Activated CD4-positive, alpha-beta memory T cell treated with anti-CD3 and anti-CD28 coated beads, Interleukin-2, amount 10 ng/mL, durations not matched to agents 7 days and 5 days (primary cell): ENCODE results near the gene ALK. TPM values are rescaled to one million over a fixed set of nuclear protein-coding genes. Genes with fewer than 3 reads are reported as not detected.

Experiments
- CTCF ChIA-PET: fragments of 350-600 bp; sonication (Branson Sonifier 250); formaldehyde crosslinking; loops from one replicate; lab custom pipeline; 2021; ENCODE audit warnings: antibody characterized with exemption, inconsistent platforms; lab: Charles Lee
- POLR2A ChIA-PET: fragments of 350-600 bp; sonication (Branson Sonifier 250); formaldehyde crosslinking; loops from one replicate; lab custom pipeline; 2021; ENCODE audit warnings: antibody characterized with exemption; lab: Charles Lee
- DNase-seq: peaks from one replicate; pipeline ENCODE4 v3.0.0-alpha.2; 2020
- H3K27ac Mint-ChIP-seq: one replicate; pipeline ENCODE4 v1.8.0; 2021; ENCODE audit warnings: mild to moderate bottlenecking, mixed read lengths
- H3K27me3 Mint-ChIP-seq: one replicate; pipeline ENCODE4 v1.8.0; 2021; ENCODE audit warnings: mixed read lengths
- H3K36me3 Mint-ChIP-seq: one replicate; pipeline ENCODE4 v1.8.0; 2021; ENCODE audit warnings: low read depth, mixed read lengths
- H3K4me1 Mint-ChIP-seq: one replicate; pipeline ENCODE4 v1.8.0; 2021; ENCODE audit warnings: mixed read lengths
- H3K4me3 Mint-ChIP-seq: one replicate; pipeline ENCODE4 v1.8.0; 2021; ENCODE audit warnings: mild to moderate bottlenecking, mixed read lengths
- H3K9me3 Mint-ChIP-seq: one replicate; pipeline ENCODE4 v1.8.0; 2021; ENCODE audit warnings: mixed read lengths
- total RNA-seq, 2 experiments: library from RNA; stranded (reverse); gene quantifications; one replicate each; pipeline ENCODE4 v1.2.3, GENCODE V29; 2021

ALK gene
- total RNA-seq, 2 experiments from 2014 or later, result not detected

DNA sequence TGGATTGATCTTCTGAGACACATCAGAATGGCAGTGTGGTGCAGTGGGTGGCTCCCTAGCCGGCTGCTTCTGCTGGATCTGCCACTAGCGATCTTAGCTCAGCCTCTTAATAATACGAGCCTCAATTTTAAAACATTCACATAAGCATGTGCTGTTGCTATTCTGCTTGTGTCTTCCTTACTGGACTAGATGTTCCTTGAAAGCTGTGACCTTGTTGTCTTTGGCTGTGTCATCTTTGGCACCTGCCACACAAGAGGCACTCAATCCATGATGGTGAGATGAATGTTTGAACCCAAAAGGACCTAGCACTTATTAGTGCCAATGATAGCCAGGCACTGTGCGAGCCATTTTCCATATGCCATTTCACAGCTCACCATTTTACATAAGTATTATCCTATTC, 393.0 kb downstream of the ALK start:
- peaks cover 7% of the 10 kb centered on the region for H3K4me1 Mint-ChIP-seq
- no peaks in the 10 kb centered on the region for H3K9me3 Mint-ChIP-seq
- no peaks in the 10 kb centered on the region for H3K36me3 Mint-ChIP-seq
- CTCF ChIA-PET, result no interaction called here
- H3K27me3 Mint-ChIP-seq, result peaks cover 16% of the 10 kb centered on the region
- H3K4me3 Mint-ChIP-seq, result no peak overlapping the region
- POLR2A ChIA-PET, result no interaction called here
- no peak for DNase-seq
- H3K27ac Mint-ChIP-seq, result no peak overlapping the region

- H3K9me3 Mint-ChIP-seq, result no peaks in the 10 kb centered on the region
- no peak overlapping the region for H3K27ac Mint-ChIP-seq
- no peak overlapping the region for H3K4me3 Mint-ChIP-seq
- CTCF ChIA-PET, result no interaction called here
- no peaks in the 10 kb centered on the region for H3K36me3 Mint-ChIP-seq
- H3K27me3 Mint-ChIP-seq, result peaks cover 14% of the 10 kb centered on the region
- POLR2A ChIA-PET, result no interaction called here
- peaks cover 7% of the 10 kb centered on the region for H3K4me1 Mint-ChIP-seq
- no peak for DNase-seq
Measured at GRCh38 chr2:29527947-29528346, 393.4 kb downstream of the ALK start.

DNA sequence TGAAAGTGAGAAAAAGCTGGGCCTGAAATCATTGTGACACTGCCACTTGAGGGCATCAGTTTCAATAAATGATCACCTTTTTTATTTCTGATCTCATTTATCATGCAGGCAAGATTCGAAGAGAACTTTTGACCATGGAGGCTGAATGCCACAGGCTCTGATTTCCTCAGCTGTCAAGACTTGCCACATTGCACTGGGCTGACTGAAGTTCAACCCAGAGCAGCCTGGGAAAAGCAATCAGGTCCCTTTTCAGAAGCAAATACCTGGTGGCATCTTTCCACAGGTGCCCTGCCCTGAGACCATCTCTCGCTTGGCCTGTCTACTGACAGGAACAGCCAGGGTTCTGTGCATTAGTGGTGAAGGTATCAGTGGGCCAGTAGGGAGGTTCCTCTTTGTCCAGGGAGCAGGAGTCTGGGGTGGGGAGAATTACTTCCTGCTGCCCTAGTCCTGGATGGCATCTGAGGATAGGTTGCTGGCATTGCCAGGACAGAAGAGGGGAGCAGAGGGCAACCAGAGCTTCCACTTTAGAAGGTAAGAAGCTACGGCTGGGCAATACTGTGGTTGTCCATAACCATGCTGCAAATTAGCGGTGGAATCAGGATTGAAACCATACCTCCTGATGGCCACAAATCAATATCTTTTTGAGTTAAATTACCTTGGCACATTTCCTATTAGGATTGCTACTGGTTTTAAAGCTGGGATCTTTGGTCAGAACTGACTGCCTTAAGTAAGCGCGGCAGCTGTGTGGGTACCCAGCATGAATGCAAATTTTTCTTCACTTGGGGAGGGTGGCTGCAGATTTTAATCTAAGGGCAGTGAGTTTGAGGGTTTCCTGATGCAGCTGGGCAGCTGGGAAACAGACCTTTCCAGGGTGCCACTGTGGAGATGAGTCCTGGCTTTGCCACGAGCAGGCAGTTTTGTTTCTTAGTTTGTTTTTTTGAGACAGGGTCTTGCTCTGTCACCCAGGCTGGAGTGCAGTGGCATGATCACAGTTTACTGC, 394.5 kb downstream of the ALK start:
- Mint-ChIP-seq H3K27me3 (peaks cover 8% of the 10 kb centered on the region), H3K36me3 (no peaks in the 10 kb centered on the region), H3K4me1 (peaks cover 7% of the 10 kb centered on the region), H3K9me3 (no peaks in the 10 kb centered on the region), H3K4me3 (no peak overlapping the region), H3K27ac (no peak overlapping the region)
- CTCF ChIA-PET, result no interaction called here
- no peak for DNase-seq
- POLR2A ChIA-PET, result no interaction called here

- H3K36me3 Mint-ChIP-seq, result no peaks in the 10 kb centered on the region
- no peak for DNase-seq
- ChIA-PET POLR2A (no interaction called here), CTCF (no interaction called here)
- H3K9me3 Mint-ChIP-seq, result no peaks in the 10 kb centered on the region
- no peak overlapping the region for H3K4me3 Mint-ChIP-seq
- H3K27ac Mint-ChIP-seq, result no peak overlapping the region
- peaks cover 3% of the 10 kb centered on the region for H3K27me3 Mint-ChIP-seq
- peaks cover 7% of the 10 kb centered on the region for H3K4me1 Mint-ChIP-seq
Measured at GRCh38 chr2:29525921-29526320, 395.5 kb downstream of the ALK start.

DNA sequence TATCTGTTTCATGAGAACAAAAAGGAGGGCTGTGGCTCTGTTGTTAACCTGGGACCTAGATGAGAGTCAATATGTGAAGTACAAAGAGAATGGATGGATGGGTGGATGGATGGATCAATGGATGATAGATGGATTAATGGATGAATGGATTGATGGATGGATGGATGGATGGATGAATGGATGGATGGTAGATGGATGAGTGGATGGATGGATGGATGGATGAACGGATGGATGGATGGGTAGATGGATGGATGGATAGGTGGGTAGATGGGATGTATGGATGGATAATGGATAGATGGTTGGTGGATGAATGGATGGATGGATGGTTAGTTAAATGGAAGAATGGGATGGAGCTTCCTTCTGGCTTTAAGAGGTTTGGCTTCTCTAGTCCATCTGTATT, 396.7 kb downstream of the ALK start:
- peaks cover 5% of the 10 kb centered on the region for H3K27me3 Mint-ChIP-seq
- H3K9me3 Mint-ChIP-seq, result no peaks in the 10 kb centered on the region
- CTCF ChIA-PET, result no interaction called here
- no peak overlapping the region for H3K27ac Mint-ChIP-seq
- H3K4me3 Mint-ChIP-seq, result no peak overlapping the region
- peaks cover 7% of the 10 kb centered on the region for H3K4me1 Mint-ChIP-seq
- POLR2A ChIA-PET, result no interaction called here
- H3K36me3 Mint-ChIP-seq, result no peaks in the 10 kb centered on the region
- no peak for DNase-seq

- no peak for DNase-seq
- H3K4me1 Mint-ChIP-seq, result no peaks in the 10 kb centered on the region
- ChIA-PET CTCF (no interaction called here), POLR2A (no interaction called here)
- no peak overlapping the region for H3K4me3 Mint-ChIP-seq
- no peaks in the 10 kb centered on the region for H3K36me3 Mint-ChIP-seq
- no peaks in the 10 kb centered on the region for H3K9me3 Mint-ChIP-seq
- no peak overlapping the region for H3K27ac Mint-ChIP-seq
- peaks cover 3% of the 10 kb centered on the region for H3K27me3 Mint-ChIP-seq
Measured at GRCh38 chr2:29522951-29523669, 398.3 kb downstream of the ALK start.

DNA sequence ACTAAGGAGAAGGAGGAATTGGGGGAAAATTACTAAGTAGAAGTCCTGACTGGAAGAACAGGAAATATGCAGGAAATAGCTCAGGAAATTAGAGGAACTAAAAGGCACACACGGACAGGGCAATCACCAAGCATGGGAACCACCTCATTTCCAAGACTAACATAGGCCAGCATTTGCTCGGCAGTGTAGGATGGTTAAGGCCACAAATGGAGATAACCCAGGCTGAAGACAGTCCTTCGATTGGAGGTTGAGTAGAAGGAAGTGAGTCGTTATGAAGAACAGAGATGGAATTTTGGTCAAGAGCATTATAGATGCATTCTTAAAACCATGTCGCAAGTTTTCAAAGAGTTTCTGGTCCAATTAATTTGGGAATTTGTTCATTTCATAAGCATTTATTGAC, 401.4 kb downstream of the ALK start:
- Mint-ChIP-seq H3K27ac (no peak overlapping the region), H3K4me3 (no peak overlapping the region), H3K9me3 (no peaks in the 10 kb centered on the region), H3K27me3 (peaks cover 4% of the 10 kb centered on the region), H3K4me1 (no peaks in the 10 kb centered on the region), H3K36me3 (no peaks in the 10 kb centered on the region)
- DNase-seq, result no peak
- ChIA-PET POLR2A (no interaction called here), CTCF (no interaction called here)

DNA sequence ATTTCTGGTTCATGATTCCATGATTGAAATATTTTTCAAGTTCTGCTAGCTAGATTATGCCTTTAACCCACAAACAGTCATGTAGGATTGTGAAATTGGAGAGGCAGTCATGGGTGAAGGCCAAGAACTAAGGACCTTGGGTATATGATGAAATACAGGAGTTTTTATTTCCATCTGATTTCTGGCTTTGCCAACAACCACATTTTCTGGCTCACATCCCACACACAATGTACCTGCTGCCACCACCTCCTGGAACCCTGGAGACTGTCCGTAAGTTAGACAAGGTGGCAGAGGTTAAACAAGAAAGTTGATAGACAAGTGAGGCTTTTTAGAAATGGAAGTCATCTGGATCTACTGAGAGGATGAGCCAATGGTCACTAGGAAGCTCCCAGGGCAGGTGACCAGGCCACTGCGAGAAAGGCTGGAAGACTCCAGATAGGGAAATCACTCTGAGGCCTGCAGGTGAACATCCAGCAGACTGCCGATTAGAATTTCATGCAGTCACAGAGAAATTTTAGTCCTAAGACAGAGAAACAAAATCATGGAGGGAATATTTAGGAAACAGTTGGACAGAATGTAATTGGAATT, 402.0 kb downstream of the ALK start:
- ChIA-PET POLR2A (no interaction called here), CTCF (no interaction called here)
- H3K27ac Mint-ChIP-seq, result no peak overlapping the region
- peaks cover 6% of the 10 kb centered on the region for H3K27me3 Mint-ChIP-seq
- H3K4me1 Mint-ChIP-seq, result no peaks in the 10 kb centered on the region
- DNase-seq, result no peak
- no peaks in the 10 kb centered on the region for H3K9me3 Mint-ChIP-seq
- H3K36me3 Mint-ChIP-seq, result no peaks in the 10 kb centered on the region
- H3K4me3 Mint-ChIP-seq, result no peak overlapping the region

DNA sequence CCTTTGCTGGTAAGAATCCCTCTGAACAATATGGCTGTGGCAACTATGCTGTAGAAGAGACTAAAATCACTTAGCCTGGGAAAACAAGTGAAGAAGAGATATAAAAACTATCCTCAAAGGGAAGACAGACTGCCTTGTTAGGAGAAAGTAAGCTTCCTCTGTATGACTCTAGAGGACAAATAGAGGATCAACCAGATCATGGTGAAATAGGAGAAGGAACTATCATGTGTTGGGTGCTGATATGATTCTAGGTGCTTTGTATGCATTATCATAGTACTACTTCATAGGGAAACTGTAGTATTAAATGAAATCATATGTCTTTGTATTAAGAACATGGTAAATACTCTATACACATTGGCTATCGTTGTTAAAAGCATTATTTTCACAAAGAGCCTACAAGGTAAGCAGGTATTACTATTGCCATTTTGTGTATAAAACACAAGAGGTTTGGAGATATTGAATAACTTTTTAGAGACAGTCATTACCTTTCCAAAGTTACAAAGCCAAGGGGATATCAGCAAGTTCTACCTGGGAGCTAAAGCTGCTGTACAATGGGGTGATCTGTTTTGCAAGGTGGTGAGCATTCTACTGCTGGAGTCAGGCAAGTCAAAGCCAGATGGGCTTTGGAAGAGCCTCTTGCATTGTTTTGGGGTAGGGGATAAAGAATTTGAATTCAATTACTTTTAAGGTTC, 402.6 kb downstream of the ALK start:
- no peaks in the 10 kb centered on the region for H3K36me3 Mint-ChIP-seq
- no peak for DNase-seq
- H3K4me3 Mint-ChIP-seq, result no peak overlapping the region
- ChIA-PET POLR2A (no interaction called here), CTCF (no interaction called here)
- H3K27me3 Mint-ChIP-seq, result peaks cover 6% of the 10 kb centered on the region
- H3K27ac Mint-ChIP-seq, result no peak overlapping the region
- no peaks in the 10 kb centered on the region for H3K9me3 Mint-ChIP-seq
- no peaks in the 10 kb centered on the region for H3K4me1 Mint-ChIP-seq

DNA sequence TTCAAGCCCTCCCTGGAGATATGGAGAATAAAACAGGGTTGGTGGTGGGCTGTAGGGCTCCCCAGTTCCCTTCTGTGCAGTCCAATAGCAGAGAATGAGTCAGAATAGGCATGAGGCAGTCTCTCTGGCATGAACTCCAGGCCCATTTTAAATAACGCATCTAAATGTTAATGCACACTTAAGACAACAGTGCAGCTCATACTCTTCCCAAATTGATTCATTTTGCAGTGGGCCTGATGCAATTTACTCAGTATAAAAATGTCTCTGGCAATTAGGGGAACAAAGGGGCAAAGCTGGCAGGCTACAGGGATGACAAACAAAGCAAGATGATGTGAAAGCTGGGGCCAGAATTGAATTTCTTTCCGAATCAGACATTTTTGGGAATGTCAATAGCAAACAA, 403.4 kb downstream of the ALK start:
- Mint-ChIP-seq H3K36me3 (no peaks in the 10 kb centered on the region), H3K27me3 (peaks cover 6% of the 10 kb centered on the region), H3K9me3 (no peaks in the 10 kb centered on the region), H3K27ac (no peak overlapping the region), H3K4me1 (no peaks in the 10 kb centered on the region), H3K4me3 (no peak overlapping the region)
- CTCF ChIA-PET, result no interaction called here
- POLR2A ChIA-PET, result no interaction called here
- no peak for DNase-seq

DNA sequence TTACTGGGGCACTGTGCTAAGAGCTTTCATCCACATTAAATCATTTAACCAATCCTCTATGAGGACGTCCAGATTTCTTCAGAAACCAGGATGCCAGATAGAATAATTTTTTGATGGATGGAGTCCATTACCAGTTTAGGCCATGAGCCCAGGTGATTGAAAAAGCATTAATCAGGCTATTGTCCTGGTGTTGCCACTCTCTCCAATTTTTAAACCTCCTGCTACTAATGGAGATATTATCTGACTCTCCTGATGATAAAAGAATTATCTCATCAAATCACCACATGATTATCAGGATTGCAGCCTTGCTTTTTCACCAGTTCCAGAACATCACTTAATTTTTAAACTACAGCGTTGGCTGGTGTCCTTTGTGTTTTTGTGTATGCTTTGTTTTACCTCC, 404.0 kb downstream of the ALK start:
- Mint-ChIP-seq H3K4me3 (no peak overlapping the region), H3K4me1 (no peaks in the 10 kb centered on the region), H3K27ac (no peak overlapping the region), H3K9me3 (no peaks in the 10 kb centered on the region), H3K27me3 (peaks cover 6% of the 10 kb centered on the region), H3K36me3 (no peaks in the 10 kb centered on the region)
- CTCF ChIA-PET, result no interaction called here
- no peak for DNase-seq
- POLR2A ChIA-PET, result no interaction called here

GRCh38 chr2:29516767-29517166, 404.6 kb downstream of the ALK start:
- no peak overlapping the region for H3K4me3 Mint-ChIP-seq
- ChIA-PET CTCF (no interaction called here), POLR2A (no interaction called here)
- no peak for DNase-seq
- H3K27me3 Mint-ChIP-seq, result peaks cover 6% of the 10 kb centered on the region
- H3K27ac Mint-ChIP-seq, result no peak overlapping the region
- no peaks in the 10 kb centered on the region for H3K36me3 Mint-ChIP-seq
- no peaks in the 10 kb centered on the region for H3K4me1 Mint-ChIP-seq
- H3K9me3 Mint-ChIP-seq, result no peaks in the 10 kb centered on the region

- ChIA-PET POLR2A (no interaction called here), CTCF (no interaction called here)
- Mint-ChIP-seq H3K36me3 (no peaks in the 10 kb centered on the region), H3K27ac (no peak overlapping the region), H3K4me3 (no peak overlapping the region), H3K4me1 (no peaks in the 10 kb centered on the region), H3K27me3 (peaks cover 7% of the 10 kb centered on the region), H3K9me3 (no peaks in the 10 kb centered on the region)
- no peak for DNase-seq
Measured at GRCh38 chr2:29509878-29510277, 411.5 kb downstream of the ALK start.
